Mesenteric fat pad (tissue), 1 donor: ENCODE measurements around the gene FKBP11. TPM values are rescaled to one million over a fixed set of nuclear protein-coding genes. Genes with fewer than 3 reads are reported as not detected.
"Not testable (repeated sequence)": the region's sequence is repeated elsewhere in the genome, so short reads cannot be mapped to it uniquely, and the experiment has no call there.

ENCODE experiments used
- DNase-seq: peaks from one replicate; pipeline ENCODE4 v3.0.0-alpha.2; 2020; ENCODE audit warnings: low spot score
- total RNA-seq: library from RNA; stranded (reverse); fragmentation: NEBNext Ultra II Directional; extraction: Animal tissue kit (Norgen Biotek cat#: 25700); gene quantifications from one replicate; pipeline ENCODE4 v1.2.1, GENCODE V29; 2021
- donor health status: DM: yes; HTN: yes; CAD: no.

The FKBP11 gene
- total RNA-seq, 1 donor from 2014 or later: 34.2 TPM

DNA sequence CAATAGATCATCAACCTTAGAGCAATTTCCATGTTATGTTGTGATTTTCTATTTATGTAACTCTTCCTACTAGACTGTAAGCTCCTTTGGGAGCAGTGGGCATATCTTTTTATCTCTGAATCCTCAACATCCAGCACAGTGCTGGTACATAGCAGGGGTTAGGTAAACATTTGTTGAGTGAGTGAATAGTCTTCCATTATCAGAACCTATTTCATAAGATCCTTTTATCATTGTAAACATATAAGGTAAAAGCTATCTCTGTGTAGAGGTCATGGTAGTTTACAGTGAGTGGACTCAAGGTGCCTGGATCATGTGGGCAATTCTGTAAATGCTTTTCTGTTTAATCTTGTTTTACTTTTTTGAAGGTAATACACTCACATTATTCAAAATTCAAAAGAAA lies 15.1 kb downstream of the FKBP11 start:
- DNase-seq: no peak

DNA sequence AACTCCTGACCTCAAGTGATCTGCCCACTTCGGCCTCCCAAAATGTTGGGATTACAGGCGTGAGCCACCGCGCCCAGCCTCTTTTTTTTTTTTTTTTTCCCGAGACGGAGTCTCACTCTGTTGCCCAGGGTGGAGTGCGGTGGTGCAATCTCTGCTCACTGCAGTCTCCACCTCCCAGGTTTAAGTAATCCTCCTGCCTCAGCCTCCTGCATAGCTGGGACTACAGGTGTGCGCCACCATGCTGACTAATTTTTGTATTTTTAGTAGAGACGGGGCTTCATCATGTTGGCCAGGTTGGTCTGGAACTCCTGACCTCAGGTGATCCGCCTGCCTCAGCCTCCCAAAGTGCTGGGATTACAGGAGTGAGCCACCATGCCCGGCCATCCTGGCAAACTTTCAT lies 15.6 kb downstream of the FKBP11 start:
- DNase-seq: not testable (repeated sequence)

DNA sequence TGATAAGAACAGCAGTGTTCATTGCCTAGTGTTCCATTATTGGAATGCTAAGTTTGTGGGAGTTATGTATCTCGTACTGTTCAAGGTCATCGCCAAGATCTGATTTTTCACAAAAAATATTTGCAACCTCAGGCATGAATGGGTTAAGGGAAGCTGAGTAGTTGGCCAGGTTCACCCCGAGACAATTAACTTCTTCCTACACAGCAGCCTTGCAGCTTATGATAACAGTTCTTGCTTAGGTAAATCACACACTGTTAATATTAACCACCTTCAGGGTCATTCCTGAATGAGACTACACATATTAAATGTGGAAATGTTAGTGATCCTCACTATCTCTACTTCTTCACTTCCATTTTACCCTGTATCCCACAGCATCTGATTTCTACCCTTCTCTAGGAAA lies 18.0 kb downstream of the FKBP11 start:
- DNase-seq: no peak

GRCh38 chr12:48903982-48904411 lies 21.3 kb downstream of the FKBP11 start:
- DNase-seq: no peak

DNA sequence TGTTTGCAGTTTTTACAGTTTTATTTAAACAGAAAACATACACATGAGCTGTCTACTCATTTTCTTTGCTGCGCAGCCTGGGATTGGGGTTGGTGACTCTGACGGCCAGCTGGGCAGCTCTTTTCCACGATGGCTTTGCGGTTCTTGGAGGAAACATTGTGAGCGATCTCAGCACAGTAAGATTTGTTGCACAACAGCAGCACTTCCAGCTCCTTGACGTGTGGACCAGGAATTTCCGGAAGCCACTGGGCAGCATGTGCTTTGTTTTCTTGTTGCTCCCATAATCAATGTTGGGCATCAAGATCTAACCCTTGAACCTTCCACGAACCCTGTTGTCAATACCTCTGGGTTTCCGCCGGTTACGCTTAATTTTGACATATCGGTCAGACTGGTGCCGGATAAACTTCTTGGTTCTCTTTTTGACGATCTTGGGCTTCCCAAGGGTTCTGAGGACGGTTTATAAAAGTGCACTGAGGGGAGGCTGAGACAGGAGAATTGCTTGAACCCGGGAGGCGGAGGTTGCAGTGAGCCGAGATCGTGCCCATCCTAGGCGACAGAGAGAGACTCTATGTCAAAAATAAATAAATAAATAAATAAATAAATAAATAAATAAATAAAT lies 21.8 kb downstream of the FKBP11 start:
- no peak for DNase-seq

DNA sequence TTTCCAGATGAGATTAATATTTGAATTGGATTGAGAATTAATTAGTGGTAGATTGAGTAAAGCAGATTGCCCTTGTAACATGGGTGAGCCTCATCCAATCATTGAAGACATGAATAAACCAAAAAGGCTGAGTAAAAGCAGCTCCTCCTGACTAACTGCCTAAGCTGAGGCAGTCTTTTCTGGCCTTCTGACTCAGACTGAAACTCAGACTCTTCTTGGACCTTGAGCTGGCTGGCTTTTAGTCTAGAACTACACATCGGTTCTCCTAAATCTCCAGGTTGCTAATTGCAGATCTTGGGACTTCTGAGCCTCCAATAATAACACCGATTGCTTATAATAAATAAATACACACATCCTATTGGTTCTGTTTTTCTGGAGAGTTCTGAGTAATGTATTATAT lies 24.0 kb downstream of the FKBP11 start:
- DNase-seq: no peak

DNA sequence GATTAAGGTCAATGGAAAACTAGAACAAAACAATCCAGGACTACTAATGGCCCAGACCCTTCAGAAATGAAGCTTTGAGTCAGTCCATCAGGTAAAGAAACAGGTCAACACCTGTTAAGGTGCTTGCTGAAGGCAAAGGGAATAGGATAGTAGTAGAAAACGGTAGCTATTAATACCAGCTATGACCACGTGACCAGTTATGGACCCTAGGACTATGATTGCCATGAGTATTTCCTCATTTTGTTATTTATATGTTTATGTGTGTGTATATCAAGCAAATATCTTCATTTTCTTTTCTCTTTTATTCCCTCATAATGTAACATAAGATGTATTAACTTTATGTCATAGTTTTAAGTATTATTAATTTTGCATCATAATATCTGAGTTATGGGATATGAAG lies 25.6 kb downstream of the FKBP11 start:
- DNase-seq: no peak

GRCh38 chr12:48894271-48894670 lies 31.0 kb downstream of the FKBP11 start:
- no peak for DNase-seq

DNA sequence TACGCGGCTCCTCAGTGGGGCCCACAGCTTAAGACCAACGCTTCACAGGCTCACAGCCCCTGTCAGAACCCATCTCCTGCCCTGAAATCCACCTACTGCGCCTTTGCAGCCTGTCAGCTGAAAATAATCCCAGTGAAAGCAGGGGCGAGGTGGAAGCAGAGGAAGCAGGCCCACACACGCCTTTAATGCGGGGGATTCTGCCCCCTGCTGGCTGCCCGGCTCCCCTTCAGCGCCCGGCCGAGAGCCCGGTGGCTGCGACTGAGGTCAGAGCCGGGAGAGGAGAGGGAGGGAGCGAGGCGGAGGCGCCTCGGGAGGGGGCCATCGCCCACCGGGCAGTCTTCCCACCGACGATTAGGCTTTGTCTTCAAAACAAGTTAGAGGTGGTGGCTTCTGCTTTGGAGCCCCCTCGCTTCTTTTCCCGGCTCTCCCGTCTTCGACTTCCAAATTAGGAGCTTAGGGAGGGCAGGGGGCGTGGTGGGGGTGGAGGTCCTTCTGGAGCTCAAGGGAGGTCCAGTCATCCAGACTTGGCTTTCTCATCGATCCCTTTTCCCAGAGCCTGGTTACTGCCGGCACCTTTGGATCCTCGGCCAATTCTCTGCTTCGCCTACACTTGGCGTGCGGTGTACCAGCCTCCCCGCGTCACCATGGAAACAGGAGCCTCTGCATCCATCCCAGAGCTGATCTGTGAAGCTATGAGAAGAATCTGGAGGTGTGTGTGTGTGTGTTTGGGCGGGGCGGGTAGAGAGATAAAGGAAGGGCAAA lies 34.5 kb downstream of the FKBP11 start:
- peak; percentile 92 for DNase-seq

DNA sequence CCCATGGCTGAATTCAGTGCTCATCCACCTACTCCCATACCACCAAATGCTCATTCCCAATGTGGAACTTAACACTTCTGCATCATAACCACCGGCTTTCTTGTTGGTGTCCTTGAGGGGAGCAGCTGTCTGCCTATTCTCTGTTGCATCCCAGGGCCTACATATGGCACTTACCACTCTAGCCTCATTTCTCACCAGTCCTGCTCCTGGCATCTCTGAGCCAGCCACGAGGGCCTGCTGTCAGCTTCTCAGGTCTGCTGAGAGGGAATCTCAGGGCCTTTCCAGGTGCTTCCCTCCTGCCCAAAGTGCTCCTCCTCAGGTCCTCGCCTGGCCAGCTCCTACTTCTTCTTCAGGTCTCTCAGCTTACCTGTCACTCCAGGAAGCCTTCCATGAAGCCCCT lies 35.6 kb downstream of the FKBP11 start:
- no peak for DNase-seq

DNA sequence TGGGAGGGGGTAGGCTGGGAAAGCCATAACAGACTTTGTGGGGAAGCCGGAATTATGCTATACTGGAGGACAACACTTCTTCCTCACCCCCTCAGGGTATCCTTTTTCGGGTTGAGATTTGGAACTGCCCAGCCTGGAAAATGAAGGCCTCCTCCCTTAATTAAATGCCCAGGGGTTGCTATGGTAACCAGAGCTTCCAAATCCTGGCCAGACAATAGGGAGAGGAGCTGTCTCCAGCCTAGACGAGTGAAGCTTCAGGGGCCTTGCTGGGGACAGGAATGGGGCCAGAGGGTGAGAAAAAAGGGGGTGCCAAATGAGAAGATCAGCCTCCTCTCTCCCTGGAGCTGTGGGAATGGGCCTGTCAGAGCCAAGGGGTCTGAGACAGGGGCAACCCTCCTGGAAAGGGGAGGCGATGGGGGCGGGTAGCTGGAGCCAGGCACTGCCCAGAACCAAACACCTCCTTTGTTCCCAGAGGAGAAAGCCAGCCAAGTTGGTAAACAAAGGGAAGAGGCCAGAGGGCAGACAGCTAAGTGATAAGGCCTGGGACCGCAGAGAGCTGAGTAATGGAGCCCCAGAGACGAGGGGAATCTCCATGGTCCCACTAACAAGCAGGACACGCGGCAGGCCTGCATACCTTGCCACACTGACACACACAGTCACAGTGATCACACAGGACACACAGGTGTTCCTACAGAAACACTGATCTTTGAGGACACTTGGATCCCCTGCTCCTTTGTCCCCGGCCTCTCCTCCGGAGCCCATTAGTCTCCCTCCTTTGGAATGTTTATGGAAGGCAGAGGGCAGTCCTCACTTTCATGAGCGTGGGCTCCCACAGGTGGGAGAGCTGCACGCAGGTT lies 41.8 kb downstream of the FKBP11 start:
- DNase-seq: no peak

GRCh38 chr12:48882972-48883304 lies 42.4 kb downstream of the FKBP11 start:
- DNase-seq: no peak

GRCh38 chr12:48882315-48882687 lies 43.0 kb downstream of the FKBP11 start:
- no peak for DNase-seq

GRCh38 chr12:48881686-48882314 lies 43.5 kb downstream of the FKBP11 start:
- no peak for DNase-seq

DNA sequence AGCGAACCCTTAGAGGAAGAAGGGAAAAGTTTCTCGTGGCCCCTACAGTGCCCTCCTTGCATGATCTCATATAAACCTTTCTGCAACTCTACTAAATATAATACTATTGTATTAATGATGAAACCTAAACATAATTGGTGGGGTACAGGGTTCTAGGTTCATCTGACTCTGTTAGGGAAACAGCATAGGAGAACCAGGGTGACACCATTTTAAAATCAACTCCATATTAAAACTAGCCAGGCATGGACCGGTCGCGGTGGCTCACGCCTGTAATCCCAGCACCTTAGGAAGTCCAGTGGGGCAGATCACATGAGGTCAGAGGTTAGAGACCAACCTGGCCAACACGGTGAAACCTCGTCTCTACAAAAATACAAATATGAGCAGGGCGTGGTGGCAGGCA lies 44.6 kb downstream of the FKBP11 start:
- no peak for DNase-seq

DNA sequence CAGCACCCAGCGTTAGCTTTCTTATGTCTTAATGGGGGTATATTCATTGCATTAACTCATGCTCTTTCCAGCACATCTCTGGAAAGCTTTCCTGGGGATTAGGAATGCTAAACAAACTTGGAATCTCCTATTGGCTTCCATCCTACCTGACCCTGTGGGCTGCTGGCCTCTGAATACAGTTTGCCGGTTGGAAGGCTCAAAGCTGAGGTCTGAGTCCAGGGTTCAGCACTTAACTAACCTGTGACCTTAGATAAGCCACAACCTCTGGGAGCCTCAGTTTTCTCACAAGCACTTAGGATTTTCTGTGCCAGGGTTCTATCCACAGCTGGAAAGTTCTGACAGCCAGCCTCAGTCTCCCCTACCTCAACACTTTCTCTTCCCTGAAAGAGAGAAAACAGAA lies 46.7 kb downstream of the FKBP11 start:
- DNase-seq: no peak

GRCh38 chr12:48875944-48876515 lies 49.3 kb downstream of the FKBP11 start:
- no peak for DNase-seq

DNA sequence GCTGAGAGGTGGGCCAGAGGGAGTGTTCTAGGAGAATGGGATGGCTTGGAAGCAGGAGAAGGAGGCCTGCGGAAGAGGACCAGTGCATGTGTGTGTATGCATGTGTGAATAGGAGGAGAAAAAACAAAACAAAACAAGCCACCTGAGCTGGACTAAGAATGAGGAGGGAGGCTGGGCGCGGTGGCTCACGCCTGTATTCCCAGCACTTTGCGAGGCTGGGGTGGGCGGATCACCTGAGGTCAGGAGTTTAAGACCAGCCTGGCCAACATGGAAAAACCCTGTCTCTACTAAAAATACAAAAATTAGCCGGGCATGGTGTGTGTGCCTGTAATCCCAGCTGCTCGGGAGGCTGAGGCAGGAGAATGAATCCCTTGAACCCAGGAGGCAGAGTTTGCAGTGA lies 51.8 kb downstream of the FKBP11 start:
- DNase-seq: not testable (repeated sequence)

GRCh38 chr12:48873096-48873495 lies 52.2 kb downstream of the FKBP11 start:
- DNase-seq: no peak
